ENCODE measurements around the gene DNAH1. TPM values are rescaled to one million over a fixed set of nuclear protein-coding genes. Genes with fewer than 3 reads are reported as not detected.

Gene DNAH1
- total and polyA plus RNA-seq, 2 experiments from 2014 or later = 0.81 to 1.8 TPM

DNA sequence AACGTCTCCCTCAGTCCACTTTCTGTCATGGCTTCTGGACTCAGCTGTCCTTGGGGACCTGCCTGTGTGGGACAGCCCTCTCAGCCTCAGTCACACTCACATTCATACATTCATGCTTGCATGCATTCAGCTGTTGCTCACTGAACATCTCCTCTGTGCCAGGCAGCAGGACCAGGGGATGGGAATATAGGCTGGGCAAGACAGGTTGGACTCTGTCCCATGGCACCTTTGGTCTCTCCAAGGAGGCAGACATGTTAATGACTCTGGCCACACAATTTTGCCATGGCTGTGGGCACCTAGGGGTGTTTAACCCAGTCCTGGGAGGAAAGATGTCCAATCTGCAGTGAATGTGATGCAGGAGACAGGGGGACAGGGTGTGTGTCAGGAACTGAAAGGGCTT, 7.8 kb upstream of the DNAH1 start (continued):
- TF ChIP-seq, protein P1, sequence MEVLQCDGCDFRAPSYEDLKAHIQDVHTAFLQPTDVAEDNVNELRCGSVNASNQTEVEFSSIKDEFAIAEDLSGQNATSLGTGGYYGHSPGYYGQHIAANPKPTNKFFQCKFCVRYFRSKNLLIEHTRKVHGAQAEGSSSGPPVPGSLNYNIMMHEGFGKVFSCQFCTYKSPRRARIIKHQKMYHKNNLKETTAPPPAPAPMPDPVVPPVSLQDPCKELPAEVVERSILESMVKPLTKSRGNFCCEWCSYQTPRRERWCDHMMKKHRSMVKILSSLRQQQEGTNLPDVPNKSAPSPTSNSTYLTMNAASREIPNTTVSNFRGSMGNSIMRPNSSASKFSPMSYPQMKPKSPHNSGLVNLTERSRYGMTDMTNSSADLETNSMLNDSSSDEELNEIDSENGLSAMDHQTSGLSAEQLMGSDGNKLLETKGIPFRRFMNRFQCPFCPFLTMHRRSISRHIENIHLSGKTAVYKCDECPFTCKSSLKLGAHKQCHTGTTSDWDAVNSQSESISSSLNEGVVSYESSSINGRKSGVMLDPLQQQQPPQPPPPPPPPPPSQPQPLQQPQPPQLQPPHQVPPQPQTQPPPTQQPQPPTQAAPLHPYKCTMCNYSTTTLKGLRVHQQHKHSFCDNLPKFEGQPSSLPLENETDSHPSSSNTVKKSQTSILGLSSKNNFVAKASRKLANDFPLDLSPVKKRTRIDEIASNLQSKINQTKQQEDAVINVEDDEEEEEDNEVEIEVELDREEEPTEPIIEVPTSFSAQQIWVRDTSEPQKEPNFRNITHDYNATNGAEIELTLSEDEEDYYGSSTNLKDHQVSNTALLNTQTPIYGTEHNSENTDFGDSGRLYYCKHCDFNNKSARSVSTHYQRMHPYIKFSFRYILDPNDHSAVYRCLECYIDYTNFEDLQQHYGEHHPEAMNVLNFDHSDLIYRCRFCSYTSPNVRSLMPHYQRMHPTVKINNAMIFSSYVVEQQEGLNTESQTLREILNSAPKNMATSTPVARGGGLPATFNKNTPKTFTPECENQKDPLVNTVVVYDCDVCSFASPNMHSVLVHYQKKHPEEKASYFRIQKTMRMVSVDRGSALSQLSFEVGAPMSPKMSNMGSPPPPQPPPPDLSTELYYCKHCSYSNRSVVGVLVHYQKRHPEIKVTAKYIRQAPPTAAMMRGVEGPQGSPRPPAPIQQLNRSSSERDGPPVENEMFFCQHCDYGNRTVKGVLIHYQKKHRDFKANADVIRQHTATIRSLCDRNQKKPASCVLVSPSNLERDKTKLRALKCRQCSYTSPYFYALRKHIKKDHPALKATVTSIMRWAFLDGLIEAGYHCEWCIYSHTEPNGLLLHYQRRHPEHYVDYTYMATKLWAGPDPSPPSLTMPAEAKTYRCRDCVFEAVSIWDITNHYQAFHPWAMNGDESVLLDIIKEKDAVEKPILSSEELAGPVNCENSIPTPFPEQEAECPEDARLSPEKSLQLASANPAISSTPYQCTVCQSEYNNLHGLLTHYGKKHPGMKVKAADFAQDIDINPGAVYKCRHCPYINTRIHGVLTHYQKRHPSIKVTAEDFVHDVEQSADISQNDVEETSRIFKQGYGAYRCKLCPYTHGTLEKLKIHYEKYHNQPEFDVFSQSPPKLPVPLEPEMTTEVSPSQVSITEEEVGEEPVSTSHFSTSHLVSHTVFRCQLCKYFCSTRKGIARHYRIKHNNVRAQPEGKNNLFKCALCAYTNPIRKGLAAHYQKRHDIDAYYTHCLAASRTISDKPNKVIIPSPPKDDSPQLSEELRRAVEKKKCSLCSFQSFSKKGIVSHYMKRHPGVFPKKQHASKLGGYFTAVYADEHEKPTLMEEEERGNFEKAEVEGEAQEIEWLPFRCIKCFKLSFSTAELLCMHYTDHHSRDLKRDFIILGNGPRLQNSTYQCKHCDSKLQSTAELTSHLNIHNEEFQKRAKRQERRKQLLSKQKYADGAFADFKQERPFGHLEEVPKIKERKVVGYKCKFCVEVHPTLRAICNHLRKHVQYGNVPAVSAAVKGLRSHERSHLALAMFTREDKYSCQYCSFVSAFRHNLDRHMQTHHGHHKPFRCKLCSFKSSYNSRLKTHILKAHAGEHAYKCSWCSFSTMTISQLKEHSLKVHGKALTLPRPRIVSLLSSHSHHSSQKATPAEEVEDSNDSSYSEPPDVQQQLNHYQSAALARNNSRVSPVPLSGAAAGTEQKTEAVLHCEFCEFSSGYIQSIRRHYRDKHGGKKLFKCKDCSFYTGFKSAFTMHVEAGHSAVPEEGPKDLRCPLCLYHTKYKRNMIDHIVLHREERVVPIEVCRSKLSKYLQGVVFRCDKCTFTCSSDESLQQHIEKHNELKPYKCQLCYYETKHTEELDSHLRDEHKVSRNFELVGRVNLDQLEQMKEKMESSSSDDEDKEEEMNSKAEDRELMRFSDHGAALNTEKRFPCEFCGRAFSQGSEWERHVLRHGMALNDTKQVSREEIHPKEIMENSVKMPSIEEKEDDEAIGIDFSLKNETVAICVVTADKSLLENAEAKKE (CRISPR knock-in tag; IDR thresholded peaks at IDR 0.05) = no peak
- TF ChIP-seq JUNB (IDR thresholded peaks at IDR 0.05; ENCODE audit: unreplicated experiment) = no peak
- no peak for TF ChIP-seq REST (IDR thresholded peaks at IDR 0.05; ENCODE audit: unreplicated experiment)
- TF ChIP-seq, protein P2, sequence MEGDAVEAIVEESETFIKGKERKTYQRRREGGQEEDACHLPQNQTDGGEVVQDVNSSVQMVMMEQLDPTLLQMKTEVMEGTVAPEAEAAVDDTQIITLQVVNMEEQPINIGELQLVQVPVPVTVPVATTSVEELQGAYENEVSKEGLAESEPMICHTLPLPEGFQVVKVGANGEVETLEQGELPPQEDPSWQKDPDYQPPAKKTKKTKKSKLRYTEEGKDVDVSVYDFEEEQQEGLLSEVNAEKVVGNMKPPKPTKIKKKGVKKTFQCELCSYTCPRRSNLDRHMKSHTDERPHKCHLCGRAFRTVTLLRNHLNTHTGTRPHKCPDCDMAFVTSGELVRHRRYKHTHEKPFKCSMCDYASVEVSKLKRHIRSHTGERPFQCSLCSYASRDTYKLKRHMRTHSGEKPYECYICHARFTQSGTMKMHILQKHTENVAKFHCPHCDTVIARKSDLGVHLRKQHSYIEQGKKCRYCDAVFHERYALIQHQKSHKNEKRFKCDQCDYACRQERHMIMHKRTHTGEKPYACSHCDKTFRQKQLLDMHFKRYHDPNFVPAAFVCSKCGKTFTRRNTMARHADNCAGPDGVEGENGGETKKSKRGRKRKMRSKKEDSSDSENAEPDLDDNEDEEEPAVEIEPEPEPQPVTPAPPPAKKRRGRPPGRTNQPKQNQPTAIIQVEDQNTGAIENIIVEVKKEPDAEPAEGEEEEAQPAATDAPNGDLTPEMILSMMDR (conservative IDR thresholded peaks at IDR 0.05; ENCODE audit: low read depth in 2 of 2) = no peak
- TF ChIP-seq EZH2phosphoT487 (IDR thresholded peaks at IDR 0.05; ENCODE audit: unreplicated experiment) = no peak
- no peak for TF ChIP-seq ZNF114 (CRISPR knock-in tag; IDR thresholded peaks at IDR 0.05)

All from GM23338 (cell line).